HCT116 (cell line): ENCODE measurements around the gene CNTNAP2. TPM values are rescaled to one million over a fixed set of nuclear protein-coding genes. Genes with fewer than 3 reads are reported as not detected.

Experiments used
- ATAC-seq: fragments of 200-7000 bp; cut with Tn5 transposase; 2 replicates; pipeline ENCODE4 v1.9.1; 2020; ENCODE audit warnings: mild to moderate bottlenecking, moderate library complexity
- BruUV-seq: library from RNA; stranded (reverse); fragments of 400-500 nt; replicated peaks from 2 replicates; lab custom pipeline; 2021; lab: Mats Ljungman, UMichigan
- CTCF ChIA-PET: fragments of 300-600 bp; sonication (Branson Sonifier 250); formaldehyde crosslinking; loops from one replicate; lab custom pipeline; 2021; ENCODE audit warnings: antibody characterized with exemption; lab: Charles Lee
- POLR2A ChIA-PET: fragments of 300-600, 350-600 bp; sonication (Branson Sonifier 250); formaldehyde crosslinking; loops from one replicate; lab custom pipeline; 2021; ENCODE audit warnings: antibody characterized with exemption; lab: Charles Lee
- RAD21 ChIA-PET, 2 experiments: fragments of 300-600 bp; sonication (Branson Sonifier 250); formaldehyde crosslinking; loops; one replicate each; lab custom pipeline; 2023; ENCODE audit warnings: low total read pairs in 2 of 2; ENCODE audit not compliant: uncharacterized antibody in 2 of 2, unreplicated experiment in 2 of 2, low non-redundant PET in 1 of 2; lab: Charles Lee
- DNase-seq: peaks from one replicate; pipeline ENCODE4 v3.0.0-alpha.2; 2010; ENCODE audit warnings: low read depth, low spot score
- H2AFZ ChIP-seq: fragments of 200-600 bp; shearing (Covaris generic), sonication (generic); 2 replicates; pipeline ENCODE4 v1.6.1; 2017; ENCODE audit warnings: low read depth, mixed run types, mixed read lengths, antibody characterized with exemption, low read length; ENCODE audit not compliant: poor library complexity, severe bottlenecking
- H3K27ac ChIP-seq: 2 replicates; pipeline ENCODE4 v1.5.1; 2012; ENCODE audit warnings: low read depth, low read length
- H3K27me3 ChIP-seq: fragments of 200-600 bp; sonication (generic); 2 replicates; pipeline ENCODE4 v1.6.1; 2016; ENCODE audit warnings: mixed run types, low read length, mixed read lengths; ENCODE audit not compliant: insufficient read depth
- H3K36me3 ChIP-seq, 2 experiments: fragments of 200-500 bp in 1 of 2; fragments of 200-600 bp in 1 of 2; sonication (Bioruptor generic) in 1 of 2; sonication (generic) in 1 of 2; 2 replicates each; pipeline versions ENCODE4 v1.5.1 to v1.6.1; 2014 to 2016; ENCODE audit warnings: low read length in 2 of 2, inconsistent platforms in 1 of 2, mixed read lengths in 1 of 2, mixed run types in 1 of 2; ENCODE audit not compliant: insufficient read depth in 2 of 2, control insufficient read depth in 1 of 2
- H3K4me1 ChIP-seq, 2 experiments: fragments of 200-600 bp in 1 of 2; sonication (generic) in 1 of 2; 2 replicates each; pipeline versions ENCODE4 v1.5.1 to v1.6.1; 2012 to 2017; ENCODE audit warnings: low read length in 2 of 2, inconsistent platforms in 1 of 2, mild to moderate bottlenecking in 1 of 2, mixed read lengths in 1 of 2, mixed run types in 1 of 2, moderate library complexity in 1 of 2; ENCODE audit not compliant: insufficient read depth in 2 of 2, control insufficient read depth in 1 of 2
- H3K4me2 ChIP-seq: fragments of 200-600 bp; sonication (generic); 2 replicates; pipeline ENCODE4 v1.6.1; 2017; ENCODE audit warnings: mixed run types, low read length, mixed read lengths
- H3K4me3 ChIP-seq, 2 experiments: fragments of 200-600 bp in 1 of 2; sonication (generic) in 1 of 2; replicated peaks in 1 of 2; 2 replicates each; pipeline ENCODE4 v1.5.1; 2011 to 2016; ENCODE audit warnings: low read length in 2 of 2, control low read depth in 1 of 2, low read depth in 1 of 2, mild to moderate bottlenecking in 1 of 2, mixed read lengths in 1 of 2, mixed run types in 1 of 2
- H3K79me2 ChIP-seq: fragments of 200-600 bp; sonication (generic); 2 replicates; pipeline ENCODE4 v1.6.1; 2017; ENCODE audit warnings: mild to moderate bottlenecking, mixed run types, low read length, moderate library complexity, mixed read lengths; ENCODE audit not compliant: insufficient read depth
- H3K9ac ChIP-seq: fragments of 200-600 bp; sonication (generic); 2 replicates; pipeline ENCODE4 v1.6.1; 2016; ENCODE audit warnings: low read length, mixed read lengths
- H3K9me2 ChIP-seq: fragments of 200-600 bp; sonication (generic), shearing (Covaris generic); 2 replicates; pipeline ENCODE4 v1.6.1; 2017; ENCODE audit warnings: mixed run types, mild to moderate bottlenecking, moderate library complexity; ENCODE audit not compliant: insufficient read depth
- H3K9me3 ChIP-seq, 2 experiments: fragments of 200-500 bp in 1 of 2; fragments of 200-600 bp in 1 of 2; sonication (Bioruptor generic) in 1 of 2; sonication (generic) in 1 of 2; 2 replicates each; pipeline ENCODE4 v1.6.1; 2014 to 2017; ENCODE audit warnings: low read length in 2 of 2, mixed read lengths in 2 of 2, inconsistent platforms in 1 of 2, low read depth in 1 of 2, mild to moderate bottlenecking in 1 of 2, mixed run types in 1 of 2, moderate library complexity in 1 of 2; ENCODE audit not compliant: control insufficient read depth in 1 of 2, insufficient read depth in 1 of 2
- H4K20me1 ChIP-seq: fragments of 200-600 bp; sonication (generic), shearing (Covaris generic); 2 replicates; pipeline ENCODE4 v1.6.1; 2017; ENCODE audit warnings: mixed run types, mild to moderate bottlenecking, moderate library complexity; ENCODE audit not compliant: insufficient read depth
- ATF3 ChIP-seq: IDR thresholded peaks from 2 replicates; pipeline ENCODE4 v1.6.1; 2012
- CBX3 ChIP-seq: IDR thresholded peaks from 2 replicates; pipeline ENCODE4 v1.6.1; 2012; ENCODE audit warnings: low read depth
- CEBPB ChIP-seq: IDR thresholded peaks from 2 replicates; pipeline ENCODE4 v1.6.1; 2012; ENCODE audit warnings: low read depth
- CTCF ChIP-seq, 3 experiments: fragments of 200-600 bp in 1 of 3; sonication (generic) in 1 of 3; IDR thresholded peaks in 2 of 3; conservative IDR thresholded peaks in 1 of 3; 2 replicates each; pipeline ENCODE4 v1.5.1; 2012 to 2017; ENCODE audit warnings: low read depth in 2 of 3, low read length in 2 of 3, antibody characterized with exemption in 1 of 3, borderline replicate concordance in 1 of 3, control low read depth in 1 of 3, mild to moderate bottlenecking in 1 of 3, mixed read lengths in 1 of 3, mixed run types in 1 of 3, moderate library complexity in 1 of 3; ENCODE audit not compliant: insufficient read depth in 1 of 3
- EGR1 ChIP-seq: IDR thresholded peaks from 2 replicates; pipeline ENCODE4 v1.6.1; 2012; ENCODE audit warnings: low read depth
- ELF1 ChIP-seq: IDR thresholded peaks from 2 replicates; pipeline ENCODE4 v1.6.1; 2012; ENCODE audit warnings: low read depth, borderline replicate concordance
- EZH2phosphoT487 ChIP-seq: fragments of 200-600 bp; IDR thresholded peaks from 2 replicates; pipeline ENCODE4 v1.6.1; 2018; ENCODE audit warnings: antibody characterized with exemption, borderline replicate concordance
- FOSL1 ChIP-seq: IDR thresholded peaks from 2 replicates; pipeline ENCODE4 v1.6.1; 2012; ENCODE audit warnings: low read depth
- MAX ChIP-seq: IDR thresholded peaks from 2 replicates; pipeline ENCODE4 v1.6.1; 2012
- POLR2A ChIP-seq: IDR thresholded peaks from 2 replicates; pipeline ENCODE4 v1.7.0; 2011; ENCODE audit warnings: borderline replicate concordance; ENCODE audit not compliant: insufficient read depth, insufficient read length; ENCODE audit errors: extremely low read depth
- POLR2AphosphoS5 ChIP-seq: IDR thresholded peaks from 2 replicates; pipeline ENCODE4 v1.6.1; 2011; ENCODE audit warnings: mild to moderate bottlenecking, low read depth, low read length, moderate library complexity
- RAD21 ChIP-seq: IDR thresholded peaks from 2 replicates; pipeline ENCODE4 v1.6.1; 2012; ENCODE audit warnings: low read depth, mild to moderate bottlenecking
- REST ChIP-seq: IDR thresholded peaks from 2 replicates; pipeline ENCODE4 v1.6.1; 2012; ENCODE audit warnings: low read depth
- SP1 ChIP-seq: IDR thresholded peaks from 2 replicates; pipeline ENCODE4 v1.6.1; 2012; ENCODE audit warnings: low read depth
- SRF ChIP-seq: IDR thresholded peaks from 2 replicates; pipeline ENCODE4 v1.6.1; 2012; ENCODE audit warnings: low read depth
- TCF7L2 ChIP-seq: IDR thresholded peaks from 2 replicates; pipeline ENCODE4 v1.7.0; 2011; ENCODE audit warnings: borderline replicate concordance, inconsistent platforms; ENCODE audit not compliant: insufficient read depth, insufficient read length; ENCODE audit errors: extremely low read depth
- YY1 ChIP-seq: IDR thresholded peaks from 2 replicates; pipeline ENCODE4 v1.6.1; 2011; ENCODE audit warnings: low read length, low read depth, moderate library complexity, mild to moderate bottlenecking; ENCODE audit not compliant: insufficient replicate concordance; ENCODE audit errors: extremely low read depth
- ZNF274 ChIP-seq: fragments of 200-500 bp; sonication (Bioruptor generic); IDR thresholded peaks from 2 replicates; pipeline ENCODE4 v1.6.1; 2014; ENCODE audit warnings: mild to moderate bottlenecking, low read depth, low read length, inconsistent platforms
- intact Hi-C: fragments of 100-400 bp; cut with micrococcal nuclease; formaldehyde crosslinking; loops from 2 replicates; pipeline ENCODE4 v1.10.0; 2022
- total RNA-seq: library from RNA; stranded (reverse); gene quantifications from one replicate; pipeline ENCODE4 v1.2.1, GENCODE V29; 2021; ENCODE audit not compliant: unreplicated experiment

CNTNAP2 gene
- total RNA-seq, 1 experiment from 2014 or later: 0.37 TPM

- POLR2A ChIA-PET: no interaction called here
- intact Hi-C loops: no loop called here
Measured at GRCh38 chr7:147779949-147780348, 1663.3 kb downstream of the CNTNAP2 start.

More at GRCh38 chr7:147779949-147780348, 1663.3 kb downstream of the CNTNAP2 start:
- no peaks in the 10 kb centered on the region for H3K9me2 ChIP-seq
- ATAC-seq: no peak
- BruUV-seq: no TSS peak
- H3K4me3 ChIP-seq: no peak overlapping the region
- no peaks in the 10 kb centered on the region for H3K4me1 ChIP-seq
- CTCF ChIA-PET: no interaction called here
- H3K79me2 ChIP-seq: no peaks in the 10 kb centered on the region
- no peak overlapping the region for H3K27ac ChIP-seq
- H3K36me3 ChIP-seq: no peaks in the 10 kb centered on the region
- no peaks in the 10 kb centered on the region for H3K27me3 ChIP-seq
- TF ChIP-seq FOSL1: no peak
- no peak for TF ChIP-seq ATF3
- TF ChIP-seq CBX3: no peak
- TF ChIP-seq SRF: no peak
- no peak for TF ChIP-seq YY1
- TF ChIP-seq SP1: no peak
- TF ChIP-seq ZNF274: no peak
- TF ChIP-seq ELF1: no peak
- TF ChIP-seq CEBPB: no peak
- TF ChIP-seq TCF7L2: no peak
- no peak for TF ChIP-seq EGR1
- TF ChIP-seq REST: no peak
- TF ChIP-seq POLR2A: no peak
- no peak for TF ChIP-seq MAX
- no peak for TF ChIP-seq CTCF (IDR thresholded peaks at IDR 0.05 in 2 of 3, conservative IDR thresholded peaks at IDR 0.05 in 1 of 3; ENCODE audit: borderline replicate concordance in 1 of 3, insufficient read depth in 1 of 3, low read depth in 2 of 3, low read length in 2 of 3)
- TF ChIP-seq POLR2AphosphoS5: no peak
- no peak for TF ChIP-seq EZH2phosphoT487
- no peak for TF ChIP-seq RAD21
- no peak overlapping the region for H2AFZ ChIP-seq
- no peak overlapping the region for H3K4me2 ChIP-seq
- no peak overlapping the region for H3K9ac ChIP-seq
- no peak for DNase-seq
- H3K9me3 ChIP-seq: peaks cover 0 to 6% of the 10 kb centered on the region in 2 experiments; a peak in 2 of 4 replicates
- H4K20me1 ChIP-seq: no peaks in the 10 kb centered on the region
- RAD21 ChIA-PET: no interaction called here
